Loucy (cell line): ENCODE measurements around the gene SPTLC1.
"Not testable (repeated sequence)": the region's sequence is repeated elsewhere in the genome, so short reads cannot be mapped to it uniquely, and the experiment has no call there.

ENCODE experiments used
- H2AFZ ChIP-seq: fragments of 200-600 bp; sonication (generic); 2 replicates; pipeline ENCODE4 v1.6.0; 2016; ENCODE audit warnings: antibody characterized with exemption, mild to moderate bottlenecking, low read length, moderate library complexity
- H3F3A ChIP-seq: fragments of 200-600 bp; 2 replicates; pipeline ENCODE4 v1.6.0; 2016; ENCODE audit warnings: antibody characterized with exemption, low read depth, mild to moderate bottlenecking
- H3K27me3 ChIP-seq: fragments of 200-600 bp; sonication (generic); 2 replicates; pipeline ENCODE4 v1.6.1; 2014; ENCODE audit warnings: low read length, mild to moderate bottlenecking; ENCODE audit not compliant: insufficient read depth, poor library complexity, severe bottlenecking
- H3K36me3 ChIP-seq: fragments of 200-600 bp; sonication (generic); 2 replicates; pipeline ENCODE4 v1.6.1; 2016; ENCODE audit warnings: low read length; ENCODE audit not compliant: insufficient read depth
- H3K4me1 ChIP-seq: fragments of 200-600 bp; sonication (generic); 2 replicates; pipeline ENCODE4 v1.5.1; 2014; ENCODE audit warnings: low read length, mild to moderate bottlenecking; ENCODE audit not compliant: insufficient read depth, poor library complexity, severe bottlenecking
- H3K4me2 ChIP-seq: fragments of 200-600 bp; sonication (generic); 2 replicates; pipeline ENCODE4 v1.6.0; 2014; ENCODE audit warnings: antibody characterized with exemption, low read length, low read depth, mild to moderate bottlenecking; ENCODE audit not compliant: poor library complexity, severe bottlenecking
- H3K4me3 ChIP-seq: fragments of 200-600 bp; sonication (generic); 2 replicates; pipeline ENCODE4 v1.5.1; 2014; ENCODE audit warnings: low read length, mild to moderate bottlenecking, mixed read lengths; ENCODE audit not compliant: poor library complexity, severe bottlenecking
- H3K79me2 ChIP-seq: fragments of 200-600 bp; sonication (generic); 2 replicates; pipeline ENCODE4 v1.6.1; 2014; ENCODE audit warnings: low read length; ENCODE audit not compliant: insufficient read depth
- H3K9ac ChIP-seq: fragments of 200-600 bp; sonication (generic); 2 replicates; pipeline ENCODE4 v1.6.0; 2014; ENCODE audit warnings: mild to moderate bottlenecking, low read depth, low read length, moderate library complexity; ENCODE audit not compliant: poor library complexity, severe bottlenecking
- H3K9me2 ChIP-seq: fragments of 200-600 bp; sonication (generic); replicated peaks from 2 replicates; pipeline ENCODE4 v1.6.1; 2016; ENCODE audit warnings: low read depth, low read length, mixed read lengths
- H3K9me3 ChIP-seq: fragments of 200-600 bp; sonication (generic); 2 replicates; pipeline ENCODE4 v1.6.1; 2014; ENCODE audit warnings: mild to moderate bottlenecking, antibody characterized with exemption, low read length, low read depth; ENCODE audit not compliant: insufficient read depth
- H4K20me1 ChIP-seq: fragments of 200-600 bp; sonication (generic); 2 replicates; pipeline ENCODE4 v1.6.0; 2014; ENCODE audit warnings: antibody characterized with exemption, low read length, mild to moderate bottlenecking; ENCODE audit not compliant: insufficient read depth, poor library complexity, severe bottlenecking
- CTCF ChIP-seq: fragments of 200-600 bp; sonication (generic); conservative IDR thresholded peaks from 2 replicates; pipeline ENCODE4 v1.5.1; 2014; ENCODE audit warnings: mild to moderate bottlenecking, antibody characterized with exemption, low read length
- EZH2phosphoT487 ChIP-seq: fragments of 200-600 bp; IDR thresholded peaks from 2 replicates; pipeline ENCODE4 v1.6.1; 2018; ENCODE audit warnings: antibody characterized with exemption, mild to moderate bottlenecking, moderate library complexity, borderline replicate concordance

SPTLC1 gene

GRCh38 chr9:92010705-92011536, 104.3 kb downstream of the SPTLC1 start:
- Histone ChIP-seq H3K4me2 (no peak overlapping the region), H3K27me3 (peaks cover 7% of the 10 kb centered on the region), H3K36me3 (no peaks in the 10 kb centered on the region), H3K4me3 (no peak overlapping the region), H2AFZ (no peak overlapping the region), H3F3A (no peaks in the 10 kb centered on the region), H3K9me3 (no peaks in the 10 kb centered on the region), H3K9me2 (no peaks in the 10 kb centered on the region), H3K9ac (no peak overlapping the region), H3K4me1 (no peaks in the 10 kb centered on the region), H3K79me2 (no peaks in the 10 kb centered on the region), H4K20me1 (no peaks in the 10 kb centered on the region)
- no peak for TF ChIP-seq EZH2phosphoT487
- no peak for TF ChIP-seq CTCF

GRCh38 chr9:92010253-92010652, 105.0 kb downstream of the SPTLC1 start:
- not testable (repeated sequence) for H3K9me3 ChIP-seq, H3K36me3 ChIP-seq, H3K4me3 ChIP-seq, H3K9me2 ChIP-seq, H4K20me1 ChIP-seq, H3K79me2 ChIP-seq, H3K27me3 ChIP-seq, H2AFZ ChIP-seq, H3K9ac ChIP-seq, H3F3A ChIP-seq, H3K4me1 ChIP-seq, H3K4me2 ChIP-seq

GRCh38 chr9:92008041-92008440, 107.2 kb downstream of the SPTLC1 start:
- Histone ChIP-seq H3K4me3 (no peak overlapping the region), H3K36me3 (no peaks in the 10 kb centered on the region), H3K27me3 (no peaks in the 10 kb centered on the region), H3K4me2 (no peak overlapping the region), H3K9ac (no peak overlapping the region), H2AFZ (no peak overlapping the region), H3K79me2 (no peaks in the 10 kb centered on the region), H3F3A (no peaks in the 10 kb centered on the region), H4K20me1 (no peaks in the 10 kb centered on the region), H3K9me2 (no peaks in the 10 kb centered on the region), H3K9me3 (no peaks in the 10 kb centered on the region), H3K4me1 (no peaks in the 10 kb centered on the region)
- TF ChIP-seq CTCF = no peak
- no peak for TF ChIP-seq EZH2phosphoT487

- H3K9me2 ChIP-seq = no peaks in the 10 kb centered on the region
- no peaks in the 10 kb centered on the region for H3K79me2 ChIP-seq
- H3K9ac ChIP-seq = no peak overlapping the region
- no peaks in the 10 kb centered on the region for H3K27me3 ChIP-seq
- H3K4me1 ChIP-seq = no peaks in the 10 kb centered on the region
- no peaks in the 10 kb centered on the region for H3K9me3 ChIP-seq
- no peak overlapping the region for H3K4me2 ChIP-seq
- no peaks in the 10 kb centered on the region for H4K20me1 ChIP-seq
- no peak overlapping the region for H3K4me3 ChIP-seq
- TF ChIP-seq EZH2phosphoT487 (no peak), CTCF (no peak)
- H3K36me3 ChIP-seq = no peaks in the 10 kb centered on the region
- H3F3A ChIP-seq = no peaks in the 10 kb centered on the region
- no peak overlapping the region for H2AFZ ChIP-seq
These were observed 111.2 kb downstream of the SPTLC1 start for GRCh38 chr9:92004045-92004392.
